SW480 (cell line): ENCODE measurements around the gene IBTK.
A peak's percentile ranks its signal among the peaks of the same experiment; 100 is the strongest.
"Not testable (repeated sequence)": the region's sequence is repeated elsewhere in the genome, so short reads cannot be mapped to it uniquely, and the experiment has no call there.

ENCODE experiments used
- DNase-seq: peaks from one replicate; pipeline ENCODE4 v3.0.0-alpha.2; 2016; ENCODE audit warnings: low spot score

Gene IBTK

DNA sequence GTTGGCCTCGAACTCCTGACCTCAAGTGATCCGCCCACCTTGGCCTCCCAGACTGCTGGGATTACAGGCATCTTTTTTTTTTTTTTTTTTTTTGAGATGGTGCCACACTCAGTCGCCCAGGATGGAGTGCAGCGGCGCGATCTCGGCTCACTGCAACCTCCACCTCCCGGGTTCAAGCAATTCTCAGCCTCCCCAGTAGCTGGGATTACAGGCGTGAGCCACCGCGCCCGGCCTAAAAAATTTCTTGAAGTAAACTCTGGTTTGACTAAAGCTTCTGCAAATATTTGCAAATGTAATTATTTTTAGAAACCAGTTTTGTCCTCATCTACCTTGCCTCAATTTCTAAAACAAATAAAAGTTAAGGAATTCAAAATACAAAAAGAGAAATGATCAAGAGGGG is 1.2 kb downstream of the IBTK start:
- no peak for DNase-seq

DNA sequence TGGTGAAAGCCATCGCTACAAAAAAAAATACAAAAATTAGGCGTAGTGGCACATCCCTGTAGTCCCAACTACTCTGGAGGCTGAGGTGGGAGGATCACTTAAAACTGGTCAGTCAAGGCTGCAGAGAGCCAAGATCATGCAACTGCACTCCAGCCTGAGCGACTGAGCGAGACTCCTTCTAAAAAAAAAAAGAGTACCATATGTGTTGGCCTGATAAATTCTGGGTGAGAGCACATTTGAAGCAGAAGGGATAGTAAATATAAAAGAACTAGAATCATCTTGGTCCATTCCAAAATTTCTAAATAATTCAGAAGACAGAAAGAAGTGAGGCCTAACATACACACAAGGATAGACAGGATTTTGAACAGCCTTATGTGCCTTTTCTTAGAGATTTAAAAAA is 2.2 kb downstream of the IBTK start:
- no peak for DNase-seq

DNA sequence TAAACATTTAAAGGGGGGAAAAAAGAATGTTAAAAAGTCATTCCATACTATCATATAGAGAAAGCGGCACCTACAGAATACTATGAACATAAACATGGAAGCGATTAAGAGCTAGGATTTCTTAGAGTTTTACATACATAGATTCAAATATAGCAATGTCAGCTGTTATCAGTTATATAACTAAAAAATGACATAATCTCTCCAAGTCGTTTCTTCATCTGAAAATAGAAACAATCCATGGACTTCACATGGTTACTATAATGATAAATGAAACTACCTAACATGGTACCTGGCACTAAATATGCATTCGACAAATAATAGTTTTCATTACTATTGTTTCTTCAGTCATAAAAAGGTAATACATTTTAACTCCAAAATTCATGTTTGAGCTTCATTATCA is 3.7 kb downstream of the IBTK start:
- no peak for DNase-seq

DNA sequence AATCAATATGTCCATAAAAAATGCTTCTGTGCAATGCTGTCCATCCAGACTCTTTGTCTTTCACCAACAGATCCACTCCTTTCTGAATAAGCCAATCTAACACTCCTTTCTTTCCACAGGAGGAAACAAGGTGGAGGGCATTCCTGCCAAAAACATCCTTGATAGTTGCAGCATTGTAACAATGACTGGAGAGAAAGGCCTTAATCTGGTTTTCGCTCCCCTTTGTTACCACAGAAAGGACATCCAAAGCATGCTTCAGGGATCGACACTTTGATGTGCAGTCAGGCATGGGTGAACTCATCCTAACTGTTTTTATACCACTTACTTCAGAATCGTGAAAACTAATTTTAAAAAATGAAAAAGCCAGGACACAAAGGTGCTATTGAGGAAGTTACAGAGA is 7.4 kb downstream of the IBTK start:
- no peak for DNase-seq

DNA sequence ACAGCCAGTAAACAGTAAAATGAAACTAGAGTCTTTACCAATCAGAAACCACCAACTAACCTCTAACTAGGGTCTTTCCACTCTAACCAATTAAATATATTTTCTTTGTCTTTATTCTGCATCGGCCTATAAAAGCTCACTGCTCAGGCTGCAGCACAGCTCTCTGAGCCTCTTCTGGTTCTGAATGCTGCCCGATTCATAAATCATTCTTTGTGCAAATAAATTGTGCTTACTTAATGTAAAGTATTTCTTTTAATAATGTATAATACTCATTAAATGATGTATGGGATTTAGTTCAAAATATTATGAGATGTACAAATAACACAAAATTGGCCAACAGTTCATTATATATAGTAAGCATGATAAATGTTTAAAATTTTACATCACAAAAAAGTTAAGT is 7.9 kb downstream of the IBTK start:
- no peak for DNase-seq

DNA sequence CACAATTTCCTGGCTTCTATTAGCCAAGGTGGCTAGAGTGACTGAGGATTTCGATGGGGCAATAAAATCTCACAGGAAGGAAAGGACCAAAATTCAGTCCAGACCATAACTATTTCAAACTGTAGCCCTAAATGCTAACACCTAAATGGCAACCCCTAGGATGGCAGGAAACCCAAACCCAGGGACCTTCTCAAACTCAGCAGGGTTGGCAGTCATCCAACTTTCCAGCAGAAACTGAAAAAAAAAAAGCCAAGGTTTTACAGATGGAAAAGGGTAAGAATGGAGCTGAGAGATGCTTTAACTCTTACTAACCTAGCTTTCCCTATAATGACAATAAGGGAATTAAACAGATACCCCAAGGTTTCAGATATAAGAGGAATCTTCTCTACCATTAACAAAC is 10.5 kb downstream of the IBTK start:
- no peak for DNase-seq

DNA sequence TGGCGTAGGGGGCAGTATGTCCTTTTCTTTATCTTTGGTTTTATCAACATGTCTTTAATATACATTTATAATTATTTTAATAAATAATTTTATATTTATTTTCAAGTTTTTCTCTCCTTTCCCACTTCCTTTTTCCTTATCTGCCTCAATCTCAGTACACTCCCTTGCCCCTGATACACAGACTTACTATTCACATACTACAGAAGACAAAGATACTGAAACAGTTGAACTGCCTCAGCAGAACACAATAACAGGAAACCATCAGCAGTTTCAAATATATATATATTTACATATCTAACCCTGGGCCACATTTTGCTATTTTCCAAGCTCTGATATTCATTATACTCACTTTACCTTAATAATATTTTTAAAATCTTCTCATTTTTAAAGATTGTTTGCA is 19.8 kb downstream of the IBTK start:
- DNase-seq: no peak

DNA sequence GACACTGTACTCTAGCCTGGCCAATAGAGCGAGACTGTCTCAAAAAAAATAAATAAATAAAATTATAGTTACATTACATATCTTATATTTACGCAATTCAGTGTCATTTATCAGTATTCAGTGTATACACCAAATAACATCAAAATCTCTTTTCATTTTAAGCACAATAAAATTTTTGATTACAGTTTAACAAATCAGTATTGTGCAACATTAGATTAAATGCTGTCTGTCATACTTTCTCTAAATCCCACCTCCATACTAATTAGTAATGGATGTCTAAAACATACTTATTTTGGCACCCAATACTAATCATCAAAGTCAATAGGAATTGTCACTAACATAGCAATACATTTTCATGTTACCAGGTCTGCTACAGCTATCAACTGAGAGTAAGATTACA is 27.4 kb downstream of the IBTK start:
- DNase-seq: no peak

DNA sequence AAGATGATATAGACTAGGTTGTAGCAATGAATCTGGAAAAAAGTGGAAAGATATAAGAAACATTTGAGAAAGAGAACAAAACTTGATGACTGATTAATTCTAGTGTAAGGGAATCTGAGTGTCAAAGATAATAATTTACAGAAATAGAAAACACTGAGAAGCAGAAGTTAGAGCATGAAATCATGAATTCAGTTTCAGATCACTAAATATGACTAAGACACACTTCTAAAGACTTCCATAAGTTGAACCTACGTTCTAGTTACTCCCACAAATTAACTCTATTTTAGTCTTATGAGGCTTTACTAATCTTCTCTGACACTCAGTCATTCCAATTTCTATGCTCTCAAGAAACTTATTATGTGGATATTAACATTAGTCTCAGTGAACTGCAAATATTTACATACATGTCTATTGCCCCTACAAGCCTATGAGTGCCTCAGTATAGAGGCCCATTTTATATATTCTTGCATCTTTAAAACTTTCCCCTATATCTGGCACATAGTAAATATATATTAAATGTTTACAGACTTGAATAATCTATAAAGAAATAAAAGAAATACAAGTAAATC is 30.4 kb downstream of the IBTK start:
- DNase-seq: no peak

DNA sequence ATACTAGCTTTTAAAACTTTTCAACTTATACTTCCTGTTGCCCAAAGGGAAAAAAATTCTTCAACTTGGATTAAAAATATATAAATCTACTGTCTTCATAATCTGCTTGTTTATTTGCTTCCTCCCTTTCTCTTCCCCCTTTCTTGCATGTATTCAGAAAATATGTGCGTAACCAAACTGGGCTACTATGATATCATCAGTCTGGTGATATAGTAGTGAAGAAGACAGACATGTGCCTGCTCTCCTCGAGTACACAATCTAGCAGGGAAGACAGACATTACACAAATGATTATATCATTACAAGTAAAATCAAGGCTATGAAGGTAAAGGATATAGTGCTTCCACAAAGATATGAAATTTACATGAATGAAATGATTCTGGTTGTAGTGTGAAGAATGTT is 31.0 kb downstream of the IBTK start:
- DNase-seq: no peak

DNA sequence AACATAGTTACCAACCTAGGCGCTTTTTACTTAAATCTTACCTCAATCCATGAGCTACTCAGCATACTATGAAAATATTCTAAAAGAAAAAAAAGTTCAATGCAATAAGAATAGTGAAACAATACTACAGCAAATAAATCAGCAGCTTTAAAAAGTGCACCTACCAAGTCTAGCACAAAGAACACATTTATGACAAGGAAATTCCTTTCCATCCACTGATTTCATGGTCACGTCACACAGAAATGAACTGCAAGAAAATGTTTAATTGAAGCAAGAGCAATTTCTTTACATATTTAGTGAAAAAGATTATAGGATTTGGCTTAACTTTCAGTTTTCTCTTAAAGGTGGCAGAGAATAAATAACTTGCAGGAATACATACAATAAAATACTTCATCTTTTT is 36.2 kb downstream of the IBTK start:
- no peak for DNase-seq

DNA sequence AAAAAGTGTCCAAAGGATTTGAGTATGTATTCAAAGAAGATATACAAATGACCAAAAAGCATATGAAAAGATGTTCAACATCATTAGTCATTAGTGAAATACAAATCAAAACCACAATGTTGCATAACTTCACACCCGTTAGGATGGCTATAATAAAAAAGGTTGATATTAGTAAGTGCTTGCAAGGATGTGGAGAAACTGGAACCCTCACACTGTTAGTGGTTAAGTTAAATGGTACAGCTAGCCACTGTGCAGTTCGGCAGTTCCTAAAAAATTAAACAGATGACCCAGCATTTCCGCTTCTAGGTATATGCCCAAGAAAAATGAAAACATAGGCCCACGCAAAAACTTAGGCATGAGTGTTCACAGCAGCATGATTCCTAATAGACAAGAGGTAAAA is 38.6 kb downstream of the IBTK start:
- no peak for DNase-seq

DNA sequence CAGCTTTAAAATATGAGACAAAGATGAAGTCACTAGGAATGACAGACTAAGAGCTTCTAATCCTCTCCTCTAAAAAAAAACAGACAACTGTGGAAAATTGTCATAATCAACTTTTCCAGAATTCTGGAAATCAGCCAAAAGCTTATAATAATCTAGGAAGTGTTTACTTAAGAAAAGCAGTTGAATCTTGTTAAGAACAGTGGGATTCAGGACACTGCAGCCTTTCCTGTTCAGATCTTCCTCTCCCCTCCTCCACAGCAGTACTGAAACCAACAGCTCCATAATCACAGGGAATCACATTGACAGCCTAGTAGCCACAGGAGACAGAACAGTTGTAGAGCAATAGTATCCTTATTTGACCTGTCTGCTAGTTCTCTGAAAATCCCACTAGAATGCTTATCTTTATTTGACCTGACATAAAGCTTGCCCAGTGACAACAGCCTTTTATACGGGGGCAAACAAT is 41.6 kb downstream of the IBTK start:
- DNase-seq: no peak

DNA sequence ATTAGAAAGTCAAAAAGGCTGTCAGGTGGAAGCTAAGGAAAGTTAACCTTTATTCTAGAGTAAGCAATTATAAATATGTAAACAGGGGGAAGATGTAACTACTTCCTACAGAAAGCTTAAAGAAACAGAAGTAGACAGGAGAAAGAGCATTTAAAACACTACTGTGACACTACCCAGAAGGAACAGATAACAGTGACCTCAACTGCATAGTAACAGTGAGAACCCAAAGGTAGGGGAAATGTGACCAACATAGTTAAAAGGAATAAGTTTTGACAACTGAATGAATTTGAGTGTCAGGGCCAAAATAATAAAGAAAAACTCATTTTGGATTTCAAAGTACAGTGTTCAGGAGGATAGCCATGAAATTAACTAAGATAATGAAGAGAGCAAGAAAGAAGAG is 43.5 kb downstream of the IBTK start:
- DNase-seq: no peak

DNA sequence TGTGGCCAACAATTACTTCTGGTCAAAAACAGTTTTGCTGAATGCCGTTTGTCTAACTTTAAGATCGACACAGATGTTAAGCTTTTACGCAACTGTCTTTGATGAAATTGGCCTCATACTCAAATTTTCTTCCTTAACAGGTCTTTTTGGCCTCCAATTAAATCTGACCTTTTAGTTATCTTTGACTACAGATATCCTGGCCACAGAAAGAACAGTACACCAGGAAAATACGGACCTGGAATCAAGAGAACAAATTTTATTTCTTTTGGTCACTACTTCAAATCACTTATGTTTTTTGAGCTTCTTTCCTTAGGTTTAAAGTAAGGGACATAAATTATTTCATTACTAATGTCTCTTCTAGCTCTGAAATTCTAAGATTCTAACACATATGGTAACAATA is 49.8 kb downstream of the IBTK start:
- no peak for DNase-seq

DNA sequence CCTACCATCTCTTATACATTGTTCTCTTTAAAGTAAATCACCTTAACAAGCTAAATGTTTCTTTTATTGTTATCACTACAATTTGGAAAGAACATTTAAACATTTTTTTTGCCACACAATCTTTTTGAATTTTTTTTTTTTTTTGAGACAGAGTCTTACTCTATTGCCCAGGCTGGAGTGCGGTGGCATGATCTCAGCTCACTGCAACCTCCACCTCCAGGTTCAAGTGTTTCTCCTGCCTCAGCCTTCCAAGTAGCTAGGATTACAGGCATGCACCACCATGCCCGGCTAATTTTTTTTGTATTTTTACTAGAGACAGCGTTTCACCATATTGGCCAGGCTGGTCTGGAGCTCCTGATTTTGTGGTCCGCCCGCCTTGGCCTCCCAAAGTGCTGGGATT is 50.3 kb downstream of the IBTK start:
- not testable (repeated sequence) for DNase-seq

DNA sequence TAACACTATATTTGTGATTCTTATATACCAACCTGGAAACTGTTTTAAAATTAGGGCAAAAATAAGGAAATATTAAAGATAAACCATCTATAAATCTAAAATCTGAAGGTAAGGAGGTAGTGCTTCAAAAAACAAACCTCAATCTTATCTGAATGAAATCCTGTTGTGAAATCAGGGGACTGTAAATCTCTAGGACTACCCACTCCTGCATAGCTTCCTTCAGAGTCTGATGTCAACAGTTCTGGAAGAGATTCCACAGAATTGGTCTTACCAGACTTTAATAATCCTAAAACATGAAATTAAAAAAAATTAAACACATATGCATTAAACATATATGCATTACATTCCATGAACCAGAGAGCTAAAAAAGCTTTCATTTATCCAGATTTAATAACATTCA is 51.4 kb downstream of the IBTK start:
- DNase-seq: no peak

DNA sequence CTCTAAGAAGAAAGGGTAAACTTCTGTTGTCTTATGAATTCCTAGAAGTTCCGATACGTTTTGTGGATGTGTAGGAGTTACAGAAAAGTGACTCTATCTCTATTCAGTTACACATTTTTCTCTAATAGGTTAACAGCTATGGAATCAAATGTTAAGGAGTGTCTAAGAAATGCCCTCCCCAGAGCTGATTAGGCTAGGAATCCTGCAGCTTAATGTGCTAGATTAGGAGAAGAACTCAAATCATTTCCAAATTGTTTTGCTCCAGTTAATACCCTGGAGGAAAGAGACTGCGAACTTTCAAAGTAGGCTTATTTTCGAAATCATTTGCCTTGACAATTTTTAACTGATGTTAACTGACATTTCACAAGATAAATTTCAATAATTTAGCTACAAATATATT is 51.9 kb downstream of the IBTK start:
- no peak for DNase-seq

DNA sequence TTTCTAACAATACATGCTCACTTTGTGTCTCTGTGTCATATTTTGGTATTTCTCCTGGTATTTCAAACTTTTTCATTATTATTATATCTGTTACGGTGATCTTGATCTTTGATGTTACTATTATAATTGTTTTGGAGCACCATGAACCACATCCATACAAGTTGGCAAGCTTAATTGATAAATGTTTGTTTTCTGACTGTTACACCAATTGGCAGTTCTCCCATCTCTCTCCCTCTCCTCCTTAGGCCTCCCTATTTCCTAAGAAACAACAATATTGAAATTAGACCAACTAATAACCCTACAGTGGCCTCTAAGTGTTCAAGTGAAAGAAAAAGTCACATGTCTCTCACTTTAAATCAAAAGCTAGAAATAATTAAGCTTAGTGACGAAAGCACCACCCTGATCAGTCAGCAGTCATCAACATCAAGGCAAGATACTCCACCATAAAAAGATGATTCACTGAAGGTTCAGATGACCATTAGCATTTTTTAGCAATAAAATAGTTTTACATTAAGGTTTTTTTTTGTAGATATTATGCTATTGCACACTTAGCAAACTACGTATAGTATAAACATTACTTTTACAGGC is 61.5 kb downstream of the IBTK start:
- no peak for DNase-seq

DNA sequence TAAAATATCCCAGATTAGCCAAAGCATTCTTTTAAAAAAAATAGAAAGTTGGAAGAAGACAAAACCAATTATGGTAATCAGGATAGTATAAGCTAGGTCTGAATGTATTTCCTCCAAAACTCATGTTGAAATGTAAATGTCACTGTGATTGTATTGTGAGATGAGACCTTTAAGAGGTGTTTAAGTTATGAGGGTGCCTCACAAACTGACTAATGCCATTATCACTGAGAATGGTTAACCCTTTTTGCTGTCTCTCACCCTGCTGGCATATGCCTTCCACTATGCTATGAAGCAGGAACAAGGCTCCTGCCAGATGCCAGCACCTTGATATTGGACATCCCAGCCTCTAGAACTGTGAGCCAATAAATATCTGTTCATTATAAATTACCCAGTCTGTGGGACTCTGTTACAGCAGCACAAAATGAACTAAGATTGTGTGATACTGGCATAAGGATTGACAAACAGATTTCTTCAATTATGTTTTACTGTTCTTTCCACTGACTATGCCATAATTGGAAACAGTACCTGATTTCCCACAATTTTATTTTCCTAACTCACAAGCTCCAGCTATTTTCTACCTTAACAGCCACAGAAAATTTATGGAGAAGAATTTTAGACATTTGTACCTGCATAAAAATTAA is 63.8 kb downstream of the IBTK start:
- no peak for DNase-seq

DNA sequence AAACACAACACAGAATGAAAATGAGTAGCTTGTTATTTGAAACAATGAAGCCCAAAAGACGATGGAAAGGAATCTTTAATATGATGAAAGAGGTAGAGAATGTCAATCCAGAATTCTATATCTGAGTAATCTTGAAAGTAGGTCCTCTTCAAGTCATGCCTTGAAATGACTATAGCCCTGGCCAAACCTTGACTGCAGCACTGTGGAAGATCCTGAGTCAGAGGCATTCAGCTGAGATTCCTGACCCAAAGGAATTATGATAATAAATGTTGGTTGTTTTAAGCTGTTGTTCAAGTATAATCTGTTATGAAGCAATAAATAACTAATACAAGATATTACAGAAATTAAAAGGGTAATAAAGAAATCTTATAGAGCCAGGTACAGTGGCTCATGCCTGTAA is 64.8 kb downstream of the IBTK start:
- no peak for DNase-seq

DNA sequence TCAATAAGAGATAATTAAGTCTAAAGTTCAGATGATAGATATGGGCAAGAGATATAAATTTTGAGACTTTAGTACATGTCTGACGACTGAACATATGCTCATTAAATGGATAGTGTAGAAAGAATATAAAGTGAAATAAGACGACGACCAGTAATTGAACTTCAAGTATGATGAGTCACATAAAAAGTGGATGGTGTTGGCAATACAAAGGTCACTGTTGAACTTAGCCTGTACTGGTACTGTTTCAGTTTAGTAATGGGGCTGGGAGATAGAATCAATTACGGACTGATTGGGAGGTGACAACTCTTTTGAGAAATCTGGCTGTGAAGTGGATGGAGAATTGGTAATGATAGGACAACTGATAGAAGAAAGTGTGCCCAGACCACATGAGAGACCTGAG is 68.1 kb downstream of the IBTK start:
- no peak for DNase-seq

DNA sequence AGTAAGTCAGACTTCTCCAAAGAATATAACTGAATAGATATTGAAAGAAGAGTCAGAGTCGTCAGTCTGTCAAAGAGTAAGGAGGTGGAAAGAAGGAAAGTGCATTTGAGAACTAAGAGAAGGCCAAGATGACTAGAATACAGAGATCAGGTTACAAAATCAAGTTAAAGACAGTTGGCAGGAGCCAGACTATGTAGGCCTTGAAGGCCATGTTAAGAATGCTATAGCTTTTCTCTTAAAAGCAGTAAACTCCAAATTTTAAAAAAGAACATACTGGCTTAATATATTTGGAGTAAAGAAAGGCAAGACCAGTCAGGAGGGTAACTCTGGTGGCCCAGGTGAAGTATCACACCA is 68.8 kb downstream of the IBTK start:
- no peak for DNase-seq

DNA sequence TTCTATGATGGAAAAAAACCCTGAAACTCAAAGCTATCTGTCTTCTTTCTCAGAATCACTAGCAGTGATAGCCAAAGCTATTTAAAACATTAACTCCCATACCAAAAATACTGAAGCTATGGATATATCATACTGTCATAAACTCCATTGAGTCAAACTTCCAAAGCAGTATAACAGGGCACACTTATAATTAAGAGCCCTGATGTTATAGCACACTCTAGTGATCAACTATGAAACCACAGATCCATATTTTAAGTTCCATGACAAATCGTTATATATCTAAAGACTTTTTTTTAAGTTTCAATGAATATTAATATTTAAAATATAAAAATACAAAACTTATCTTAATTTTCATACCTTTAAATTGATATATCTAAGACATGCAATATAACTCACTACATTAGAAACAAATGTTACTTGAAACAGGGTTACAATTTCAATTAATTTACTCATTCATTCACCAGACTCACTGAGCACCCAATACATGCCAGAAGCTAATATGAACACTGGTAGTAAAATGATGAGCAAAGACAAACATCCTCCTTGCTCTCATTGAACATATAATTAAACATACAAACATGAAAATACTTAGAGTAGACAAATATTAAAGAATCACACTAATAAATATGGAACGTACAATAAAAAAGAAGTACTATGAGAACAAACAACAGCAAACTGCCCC is 69.3 kb downstream of the IBTK start:
- DNase-seq: peak; percentile 11
